ENCODE data around the gene RBM12.
A peak's percentile ranks its signal among the peaks of the same experiment; 100 is the strongest.

The RBM12 gene

DNA sequence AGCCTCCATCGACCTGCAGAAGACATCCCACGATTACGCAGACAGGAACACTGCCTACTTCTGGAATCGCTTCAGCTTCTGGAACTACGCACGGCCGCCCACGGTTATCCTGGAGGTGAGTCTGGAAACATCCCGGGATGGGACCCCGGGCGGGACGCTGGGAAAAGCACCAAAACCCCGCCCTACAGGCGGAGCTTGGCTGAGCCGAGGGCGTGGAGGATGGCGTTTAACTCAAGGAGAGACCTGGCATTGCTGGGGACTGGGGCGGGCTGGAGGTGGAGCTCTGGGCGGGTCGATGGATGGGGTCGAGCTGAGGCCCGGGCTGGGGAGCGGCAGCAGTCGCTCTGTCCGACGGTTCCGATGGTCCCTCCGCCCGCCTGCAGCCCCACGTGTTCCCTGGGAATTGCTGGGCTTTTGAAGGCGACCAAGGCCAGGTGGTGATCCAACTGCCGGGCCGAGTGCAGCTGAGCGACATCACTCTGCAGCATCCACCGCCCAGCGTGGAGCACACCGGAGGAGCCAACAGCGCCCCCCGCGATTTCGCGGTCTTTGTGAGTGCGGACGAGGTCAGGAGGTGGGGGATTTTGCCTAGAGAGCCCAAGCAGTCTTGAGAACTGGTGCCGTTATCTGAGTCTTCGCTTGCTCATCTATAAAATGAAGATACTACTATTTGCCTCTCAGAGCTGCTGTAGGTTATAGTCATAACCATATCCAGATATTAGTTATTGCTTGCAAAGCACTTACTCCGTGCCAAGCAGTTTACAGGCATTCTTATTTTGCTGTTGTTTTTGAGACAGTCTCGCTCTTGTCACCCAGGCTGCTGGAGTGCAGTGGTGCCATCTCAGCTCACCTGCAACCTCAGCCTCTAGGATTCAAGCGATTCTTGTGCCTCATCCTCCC is 45.3 kb downstream of the RBM12 start (continued):
- TF ChIP-seq, protein P1, sequence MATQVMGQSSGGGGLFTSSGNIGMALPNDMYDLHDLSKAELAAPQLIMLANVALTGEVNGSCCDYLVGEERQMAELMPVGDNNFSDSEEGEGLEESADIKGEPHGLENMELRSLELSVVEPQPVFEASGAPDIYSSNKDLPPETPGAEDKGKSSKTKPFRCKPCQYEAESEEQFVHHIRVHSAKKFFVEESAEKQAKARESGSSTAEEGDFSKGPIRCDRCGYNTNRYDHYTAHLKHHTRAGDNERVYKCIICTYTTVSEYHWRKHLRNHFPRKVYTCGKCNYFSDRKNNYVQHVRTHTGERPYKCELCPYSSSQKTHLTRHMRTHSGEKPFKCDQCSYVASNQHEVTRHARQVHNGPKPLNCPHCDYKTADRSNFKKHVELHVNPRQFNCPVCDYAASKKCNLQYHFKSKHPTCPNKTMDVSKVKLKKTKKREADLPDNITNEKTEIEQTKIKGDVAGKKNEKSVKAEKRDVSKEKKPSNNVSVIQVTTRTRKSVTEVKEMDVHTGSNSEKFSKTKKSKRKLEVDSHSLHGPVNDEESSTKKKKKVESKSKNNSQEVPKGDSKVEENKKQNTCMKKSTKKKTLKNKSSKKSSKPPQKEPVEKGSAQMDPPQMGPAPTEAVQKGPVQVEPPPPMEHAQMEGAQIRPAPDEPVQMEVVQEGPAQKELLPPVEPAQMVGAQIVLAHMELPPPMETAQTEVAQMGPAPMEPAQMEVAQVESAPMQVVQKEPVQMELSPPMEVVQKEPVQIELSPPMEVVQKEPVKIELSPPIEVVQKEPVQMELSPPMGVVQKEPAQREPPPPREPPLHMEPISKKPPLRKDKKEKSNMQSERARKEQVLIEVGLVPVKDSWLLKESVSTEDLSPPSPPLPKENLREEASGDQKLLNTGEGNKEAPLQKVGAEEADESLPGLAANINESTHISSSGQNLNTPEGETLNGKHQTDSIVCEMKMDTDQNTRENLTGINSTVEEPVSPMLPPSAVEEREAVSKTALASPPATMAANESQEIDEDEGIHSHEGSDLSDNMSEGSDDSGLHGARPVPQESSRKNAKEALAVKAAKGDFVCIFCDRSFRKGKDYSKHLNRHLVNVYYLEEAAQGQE (tag by site-specific recombination; IDR thresholded peaks at IDR 0.05), result no peak
- TF ChIP-seq ZNF561 (tag by site-specific recombination; IDR thresholded peaks at IDR 0.05; ENCODE audit: borderline replicate concordance) (no peak), ZNF621 (tag by site-specific recombination; IDR thresholded peaks at IDR 0.05) (no peak), GLIS1 (tag by site-specific recombination; IDR thresholded peaks at IDR 0.05) (peak; percentile 81), ZNF585B (tag by site-specific recombination; IDR thresholded peaks at IDR 0.05) (no peak), ZNF571 (tag by site-specific recombination; IDR thresholded peaks at IDR 0.05) (no peak), ATF2 (tag by site-specific recombination; IDR thresholded peaks at IDR 0.05; ENCODE audit: low read depth) (no peak), ZNF169 (tag by site-specific recombination; IDR thresholded peaks at IDR 0.05) (no peak), ZNF830 (tag by site-specific recombination; IDR thresholded peaks at IDR 0.05; ENCODE audit: low read depth) (no peak), ZNF391 (tag by site-specific recombination; IDR thresholded peaks at IDR 0.05; ENCODE audit: borderline replicate concordance, low read depth) (peak; percentile 83), SP2 (tag by site-specific recombination; IDR thresholded peaks at IDR 0.05) (peak; percentile 96), ZNF785 (tag by site-specific recombination; IDR thresholded peaks at IDR 0.05) (no peak), ZNF18 (tag by site-specific recombination; IDR thresholded peaks at IDR 0.05) (peak; percentile 43; the same call in 1 of the 2 replicates), ZNF521 (tag by site-specific recombination; IDR thresholded peaks at IDR 0.05) (no peak), GFI1B (tag by site-specific recombination; IDR thresholded peaks at IDR 0.05) (no peak), PATZ1 (tag by site-specific recombination; IDR thresholded peaks at IDR 0.05) (peak; percentile 89), ZSCAN16 (tag by site-specific recombination; IDR thresholded peaks at IDR 0.05) (no peak), GLIS2 (tag by site-specific recombination; IDR thresholded peaks at IDR 0.05) (peak; percentile 97), ZNF280D (tag by site-specific recombination; IDR thresholded peaks at IDR 0.05) (0 out of 2 replicates have a peak, but pooled peaks have one; percentile 50), ZNF513 (tag by site-specific recombination; IDR thresholded peaks at IDR 0.05) (no peak)
- TF ChIP-seq, protein P2, sequence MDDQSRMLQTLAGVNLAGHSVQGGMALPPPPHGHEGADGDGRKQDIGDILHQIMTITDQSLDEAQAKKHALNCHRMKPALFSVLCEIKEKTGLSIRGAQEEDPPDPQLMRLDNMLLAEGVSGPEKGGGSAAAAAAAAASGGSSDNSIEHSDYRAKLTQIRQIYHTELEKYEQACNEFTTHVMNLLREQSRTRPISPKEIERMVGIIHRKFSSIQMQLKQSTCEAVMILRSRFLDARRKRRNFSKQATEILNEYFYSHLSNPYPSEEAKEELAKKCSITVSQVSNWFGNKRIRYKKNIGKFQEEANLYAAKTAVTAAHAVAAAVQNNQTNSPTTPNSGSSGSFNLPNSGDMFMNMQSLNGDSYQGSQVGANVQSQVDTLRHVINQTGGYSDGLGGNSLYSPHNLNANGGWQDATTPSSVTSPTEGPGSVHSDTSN (CRISPR knock-in tag; IDR thresholded peaks at IDR 0.05), result no peak
- TF ChIP-seq, protein P3, sequence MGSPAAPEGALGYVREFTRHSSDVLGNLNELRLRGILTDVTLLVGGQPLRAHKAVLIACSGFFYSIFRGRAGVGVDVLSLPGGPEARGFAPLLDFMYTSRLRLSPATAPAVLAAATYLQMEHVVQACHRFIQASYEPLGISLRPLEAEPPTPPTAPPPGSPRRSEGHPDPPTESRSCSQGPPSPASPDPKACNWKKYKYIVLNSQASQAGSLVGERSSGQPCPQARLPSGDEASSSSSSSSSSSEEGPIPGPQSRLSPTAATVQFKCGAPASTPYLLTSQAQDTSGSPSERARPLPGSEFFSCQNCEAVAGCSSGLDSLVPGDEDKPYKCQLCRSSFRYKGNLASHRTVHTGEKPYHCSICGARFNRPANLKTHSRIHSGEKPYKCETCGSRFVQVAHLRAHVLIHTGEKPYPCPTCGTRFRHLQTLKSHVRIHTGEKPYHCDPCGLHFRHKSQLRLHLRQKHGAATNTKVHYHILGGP (tag by site-specific recombination; IDR thresholded peaks at IDR 0.05), result no peak

Data from HEK293 (cell line).